Large intestine (tissue), 3 donors: ENCODE data around the gene CLCA1. TPM values are rescaled to one million over a fixed set of nuclear protein-coding genes. Genes with fewer than 3 reads are reported as not detected.

Experiments
- DNase-seq, 2 donors: peaks; one replicate each; pipeline versions ENCODE4 v3.0.0 to v3.0.0-alpha.2; 2013
- H3K27ac ChIP-seq: one replicate; pipeline ENCODE4 v1.5.1; 2013; ENCODE audit warnings: low read length
- H3K27me3 ChIP-seq: 2 replicates; pipeline ENCODE4 v1.6.1; 2013; ENCODE audit warnings: low read length; ENCODE audit not compliant: control insufficient read depth, insufficient read depth
- H3K36me3 ChIP-seq: 2 replicates; pipeline ENCODE4 v1.6.1; 2013; ENCODE audit warnings: low read length; ENCODE audit not compliant: control insufficient read depth, insufficient read depth
- H3K4me1 ChIP-seq: one replicate; pipeline ENCODE4 v1.6.1; 2013; ENCODE audit warnings: low read length; ENCODE audit not compliant: control insufficient read depth, insufficient read depth
- H3K4me3 ChIP-seq: one replicate; pipeline ENCODE4 v1.5.1; 2013; ENCODE audit warnings: low read length
- H3K9me3 ChIP-seq: one replicate; pipeline ENCODE4 v1.6.1; 2013; ENCODE audit warnings: mild to moderate bottlenecking, low read depth, low read length, moderate library complexity; ENCODE audit not compliant: control insufficient read depth
- WGBS: methylation state at CpG from one replicate; pipeline ENCODE4 v1.1.5; 2013; ENCODE audit warnings: low lambda C conversion rate; ENCODE audit not compliant: insufficient coverage; 5-methylcytosine and 5-hydroxymethylcytosine counted together
- polyA plus RNA-seq: library from polyadenylated mRNA; unstranded; fragments of 120-200 nt; gene quantifications from one replicate; pipeline ENCODE4 v1.2.1, GENCODE V29; 2013

Gene CLCA1
- polyA plus RNA-seq, 1 donor = 2,132 TPM

- H3K4me3 ChIP-seq = no peak overlapping the region
- 80% methylated on average over 1 of the region's 4 CpGs for WGBS
These were observed 9.0 kb downstream of the CLCA1 start for GRCh38 chr1:86477682-86478081.

DNA sequence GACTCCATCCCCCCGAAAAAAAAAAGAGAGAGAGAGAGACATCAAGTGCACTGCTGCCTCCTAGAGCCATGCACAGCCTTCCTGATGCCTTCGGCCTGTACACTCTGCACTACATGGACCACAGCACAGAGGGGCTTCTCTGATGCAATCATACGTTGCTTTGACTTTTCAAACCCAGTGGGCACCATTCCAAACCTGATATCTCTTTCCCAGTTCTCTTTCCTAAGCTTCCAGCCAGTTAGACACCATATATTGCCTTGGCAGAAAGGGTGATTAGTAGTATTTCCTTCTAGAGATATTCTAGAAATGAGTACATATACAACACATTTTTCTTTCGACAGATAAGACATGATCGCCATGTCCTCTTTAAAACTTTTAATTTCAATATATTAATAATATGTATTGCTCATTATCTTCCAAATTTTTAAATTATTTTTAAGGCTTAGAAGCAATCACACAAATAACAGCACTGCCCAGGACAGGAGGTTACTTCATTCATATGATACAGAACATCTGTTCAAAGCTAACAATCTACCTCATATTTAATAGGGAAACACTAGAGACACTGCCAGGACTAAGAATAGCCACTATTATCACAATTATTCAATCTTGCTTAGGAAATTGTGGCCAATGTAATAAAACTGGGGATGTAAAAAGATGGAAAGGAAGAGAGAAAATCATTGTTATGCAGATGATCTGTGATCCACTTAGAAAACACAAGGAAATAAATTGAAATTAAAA lies 9.9 kb downstream of the CLCA1 start:
- H3K27ac ChIP-seq = no peak overlapping the region
- WGBS = 50% methylated on average over 2 of the region's 5 CpGs
- no peak overlapping the region for H3K4me3 ChIP-seq
- H3K27me3 ChIP-seq = no peaks in the 10 kb centered on the region
- H3K9me3 ChIP-seq = no peaks in the 10 kb centered on the region
- no peaks in the 10 kb centered on the region for H3K36me3 ChIP-seq
- DNase-seq = no peak
- no peaks in the 10 kb centered on the region for H3K4me1 ChIP-seq

More at GRCh38 chr1:86477682-86478081, 9.0 kb downstream of the CLCA1 start:
- no peaks in the 10 kb centered on the region for H3K9me3 ChIP-seq
- DNase-seq = no peak
- no peaks in the 10 kb centered on the region for H3K27me3 ChIP-seq
- no peaks in the 10 kb centered on the region for H3K36me3 ChIP-seq
- no peaks in the 10 kb centered on the region for H3K4me1 ChIP-seq
- no peak overlapping the region for H3K27ac ChIP-seq

- Histone ChIP-seq H3K27ac (no peak overlapping the region), H3K9me3 (no peaks in the 10 kb centered on the region), H3K27me3 (no peaks in the 10 kb centered on the region), H3K36me3 (no peaks in the 10 kb centered on the region), H3K4me1 (no peaks in the 10 kb centered on the region), H3K4me3 (no peak overlapping the region)
- DNase-seq = peak in 1 of 2 donors; percentile 60
- WGBS = no CpG with 5 or more reads among the region's 4 CpGs
These were observed 13.2 kb downstream of the CLCA1 start for GRCh38 chr1:86481966-86482365.

- no peak overlapping the region for H3K4me3 ChIP-seq
- H3K9me3 ChIP-seq = no peaks in the 10 kb centered on the region
- no CpG with 5 or more reads among the region's 4 CpGs for WGBS
- H3K27ac ChIP-seq = no peak overlapping the region
- no peaks in the 10 kb centered on the region for H3K27me3 ChIP-seq
- no peaks in the 10 kb centered on the region for H3K36me3 ChIP-seq
- no peaks in the 10 kb centered on the region for H3K4me1 ChIP-seq
- no peak for DNase-seq
These were observed 18.5 kb downstream of the CLCA1 start for GRCh38 chr1:86487131-86487810.

DNA sequence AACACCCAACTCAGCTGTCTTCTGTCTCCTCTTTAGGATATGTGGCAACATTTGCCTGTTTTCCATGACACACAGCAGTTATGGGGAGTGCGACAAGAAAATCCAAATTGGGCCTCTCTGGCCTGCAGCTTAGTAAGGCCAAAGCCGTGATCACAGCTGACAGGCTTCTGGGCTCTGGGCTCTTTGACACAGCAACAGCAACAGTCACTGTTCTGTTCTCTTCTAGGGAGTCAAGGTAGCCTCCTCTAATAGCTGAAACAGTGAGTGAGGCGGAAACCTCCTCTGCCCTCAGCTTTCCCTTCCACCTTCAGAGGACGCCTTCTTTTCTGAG lies 19.0 kb downstream of the CLCA1 start:
- Histone ChIP-seq H3K4me3 (no peak overlapping the region), H3K9me3 (no peaks in the 10 kb centered on the region), H3K36me3 (no peaks in the 10 kb centered on the region), H3K27me3 (no peaks in the 10 kb centered on the region), H3K27ac (no peak overlapping the region), H3K4me1 (no peaks in the 10 kb centered on the region)
- no peak for DNase-seq
- no CpG with 5 or more reads among the region's 4 CpGs for WGBS

DNA sequence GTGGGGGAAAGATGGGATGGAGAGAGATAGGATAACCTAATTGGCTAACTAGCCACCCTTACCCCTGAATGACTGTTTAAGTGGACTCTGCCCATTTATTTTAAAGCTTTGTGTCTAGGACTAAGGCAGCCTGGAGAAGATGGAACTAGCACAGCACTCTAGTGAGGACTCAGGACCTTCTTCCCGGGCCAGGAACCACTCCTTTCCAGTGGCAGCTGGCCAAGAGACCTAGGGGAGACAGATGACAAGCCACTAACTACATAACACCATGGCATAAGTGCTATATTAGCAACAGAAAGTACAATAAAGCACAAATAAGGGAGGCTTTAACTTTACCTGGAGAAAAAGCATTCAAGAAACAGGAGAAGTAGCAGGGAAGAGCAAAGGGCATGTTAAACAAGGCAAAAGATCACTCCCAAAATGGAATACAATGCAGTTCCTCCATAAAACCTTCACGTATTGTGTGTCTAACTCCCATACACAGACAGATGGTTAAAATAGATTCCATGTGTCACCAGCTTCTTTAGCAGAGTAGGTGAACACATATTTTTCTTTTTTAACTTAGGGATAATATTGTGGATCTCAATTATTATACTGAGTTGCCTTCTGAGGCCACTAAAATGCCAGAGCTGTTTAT lies 20.6 kb downstream of the CLCA1 start:
- no peak for DNase-seq
- Histone ChIP-seq H3K36me3 (no peaks in the 10 kb centered on the region), H3K27me3 (no peaks in the 10 kb centered on the region), H3K9me3 (no peaks in the 10 kb centered on the region), H3K4me1 (no peaks in the 10 kb centered on the region), H3K27ac (no peak overlapping the region), H3K4me3 (no peak overlapping the region)
- no CpG with 5 or more reads among the region's 2 CpGs for WGBS

DNA sequence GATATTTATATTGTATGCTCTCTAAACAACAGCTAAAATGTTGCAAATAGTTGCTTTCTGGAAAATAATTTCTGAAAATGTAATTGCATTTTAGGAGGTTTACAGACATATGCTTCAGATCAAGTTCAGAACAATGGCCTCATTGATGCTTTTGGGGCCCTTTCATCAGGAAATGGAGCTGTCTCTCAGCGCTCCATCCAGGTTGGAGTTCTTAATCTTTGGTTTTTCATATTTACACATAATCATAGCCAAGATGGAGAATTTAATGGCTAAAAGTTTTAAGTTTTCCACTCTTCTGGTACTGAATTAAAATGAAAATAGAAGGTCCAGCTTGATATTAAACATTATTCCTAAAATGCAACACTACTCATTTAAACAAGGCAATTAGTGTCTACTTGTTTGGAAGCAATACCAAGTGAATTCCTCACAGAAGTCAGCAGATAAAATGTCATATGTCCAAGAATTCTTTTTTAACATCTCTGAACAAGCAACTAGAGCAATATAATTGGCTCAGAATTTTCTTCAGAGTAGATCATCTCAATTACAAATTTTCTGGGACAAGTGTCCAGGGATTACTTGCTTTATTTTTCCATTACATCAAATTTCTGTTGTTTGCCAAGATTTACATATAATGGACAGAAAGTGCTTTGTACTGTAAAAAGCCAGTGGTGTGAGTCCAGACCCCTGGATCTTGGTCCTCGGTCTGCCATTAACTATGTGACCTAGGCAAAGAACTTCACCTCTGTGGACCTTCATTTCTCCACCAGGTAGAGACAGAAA lies 22.6 kb downstream of the CLCA1 start:
- WGBS = no CpG with 5 or more reads among the region's 2 CpGs
- Histone ChIP-seq H3K9me3 (no peaks in the 10 kb centered on the region), H3K27ac (no peak overlapping the region), H3K4me1 (no peaks in the 10 kb centered on the region), H3K36me3 (no peaks in the 10 kb centered on the region), H3K27me3 (no peaks in the 10 kb centered on the region), H3K4me3 (no peak overlapping the region)
- no peak for DNase-seq

- peaks cover 6% of the 10 kb centered on the region for H3K4me1 ChIP-seq
- no peak overlapping the region for H3K4me3 ChIP-seq
- no peak for DNase-seq
- no peaks in the 10 kb centered on the region for H3K9me3 ChIP-seq
- no peak overlapping the region for H3K27ac ChIP-seq
- no peaks in the 10 kb centered on the region for H3K27me3 ChIP-seq
- no peaks in the 10 kb centered on the region for H3K36me3 ChIP-seq
- 67% methylated on average over 2 of the region's 3 CpGs for WGBS
These were observed 29.6 kb downstream of the CLCA1 start for GRCh38 chr1:86498281-86498680.

GRCh38 chr1:86499987-86500593 lies 31.4 kb downstream of the CLCA1 start:
- Histone ChIP-seq H3K4me3 (no peak overlapping the region), H3K36me3 (no peaks in the 10 kb centered on the region), H3K27me3 (no peaks in the 10 kb centered on the region), H3K4me1 (peaks cover 8% of the 10 kb centered on the region), H3K9me3 (no peaks in the 10 kb centered on the region), H3K27ac (no peak overlapping the region)
- DNase-seq = no peak
- 8% methylated on average over 2 of the region's 3 CpGs for WGBS

DNA sequence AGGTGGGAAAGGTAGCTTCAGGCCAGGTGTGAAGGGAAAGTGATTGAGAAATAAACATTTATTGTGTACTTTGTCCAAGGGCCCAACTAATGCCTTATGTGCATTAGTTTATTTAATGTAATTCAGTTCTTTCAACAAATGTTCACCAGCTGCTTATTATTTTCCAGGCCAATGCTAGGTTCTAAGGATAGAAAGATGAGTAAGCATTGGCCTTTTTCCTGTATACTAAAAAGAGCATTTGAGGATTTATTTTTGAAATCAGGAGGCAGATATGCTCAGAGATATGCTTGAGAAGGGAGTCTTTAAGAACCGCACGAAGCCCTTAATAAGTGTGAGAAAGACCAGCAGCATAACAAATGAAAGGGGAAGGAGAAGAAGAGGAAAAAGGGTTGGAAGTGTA lies 32.0 kb downstream of the CLCA1 start:
- no peaks in the 10 kb centered on the region for H3K27me3 ChIP-seq
- peak in 1 of 2 donors; percentile 37 for DNase-seq
- peaks cover 8% of the 10 kb centered on the region for H3K4me1 ChIP-seq
- H3K4me3 ChIP-seq = no peak overlapping the region
- 72% methylated on average over 2 of the region's 2 CpGs for WGBS
- no peaks in the 10 kb centered on the region for H3K36me3 ChIP-seq
- H3K9me3 ChIP-seq = no peaks in the 10 kb centered on the region
- H3K27ac ChIP-seq = no peak overlapping the region
